ENCODE results near the gene KRTAP10-3.

The KRTAP10-3 gene

GRCh38 chr21:44527983-44528633 is 30.5 kb downstream of the KRTAP10-3 start:
- no peak for DNase-seq (ENCODE audit: low read depth)

GRCh38 chr21:44527156-44527982 is 31.2 kb downstream of the KRTAP10-3 start:
- no peak for DNase-seq (ENCODE audit: low read depth)

GRCh38 chr21:44526096-44526997 is 32.2 kb downstream of the KRTAP10-3 start:
- no peak for DNase-seq (ENCODE audit: low read depth)

- DNase-seq (ENCODE audit: low read depth), result no peak
Measured at GRCh38 chr21:44525391-44526095, 33.1 kb downstream of the KRTAP10-3 start.

- no peak for DNase-seq (ENCODE audit: low read depth)
Measured at GRCh38 chr21:44524414-44525371, 33.9 kb downstream of the KRTAP10-3 start.

- no peak for DNase-seq (ENCODE audit: low read depth)
Measured at GRCh38 chr21:44523567-44524413, 34.8 kb downstream of the KRTAP10-3 start.

GRCh38 chr21:44522753-44523204 is 35.8 kb downstream of the KRTAP10-3 start:
- no peak for DNase-seq (ENCODE audit: low read depth)

GRCh38 chr21:44521928-44522752 is 36.5 kb downstream of the KRTAP10-3 start:
- no peak for DNase-seq (ENCODE audit: low read depth)

GRCh38 chr21:44521301-44521927 is 37.2 kb downstream of the KRTAP10-3 start:
- no peak for DNase-seq (ENCODE audit: low read depth)

GRCh38 chr21:44520326-44521300 is 38.0 kb downstream of the KRTAP10-3 start:
- no peak for DNase-seq (ENCODE audit: low read depth)

GRCh38 chr21:44519346-44520325 is 39.0 kb downstream of the KRTAP10-3 start:
- DNase-seq (ENCODE audit: low read depth), result no peak

- no peak for DNase-seq (ENCODE audit: low read depth)
Measured at GRCh38 chr21:44518686-44519085, 39.9 kb downstream of the KRTAP10-3 start.

- DNase-seq (ENCODE audit: low read depth), result no peak
Measured at GRCh38 chr21:44517175-44517899, 41.3 kb downstream of the KRTAP10-3 start.

GRCh38 chr21:44516828-44517174 is 41.8 kb downstream of the KRTAP10-3 start:
- DNase-seq (ENCODE audit: low read depth), result no peak

GRCh38 chr21:44516342-44516741 is 42.3 kb downstream of the KRTAP10-3 start:
- DNase-seq (ENCODE audit: low read depth), result no peak

All from stimulated activated CD8-positive, alpha-beta memory T cell treated with anti-CD3 and anti-CD28 coated beads, Interleukin-12 subunit alpha, Interleukin-12 subunit beta, amount 100 ng/mL, for 1 hour (primary cell).